ENCODE results near the gene GRM5. TPM values are rescaled to one million over a fixed set of nuclear protein-coding genes. Genes with fewer than 3 reads are reported as not detected.
A peak's percentile ranks its signal among the peaks of the same experiment; 100 is the strongest.
"Not testable (repeated sequence)": the region's sequence is repeated elsewhere in the genome, so short reads cannot be mapped to it uniquely, and the experiment has no call there.

The GRM5 gene
- total RNA-seq, 1 experiment from 2014 or later: not detected

GRCh38 chr11:88851547-88851946 lies 214.2 kb downstream of the GRM5 start:
- POLR2A ChIA-PET (ENCODE audit: unreplicated experiment): not testable (repeated sequence)

GRCh38 chr11:88849773-88850172 lies 216.0 kb downstream of the GRM5 start:
- H3K4me3 ChIP-seq (ENCODE audit: low read length); H3F3A ChIP-seq (ENCODE audit: low read length, unreplicated experiment); H3K9me3 ChIP-seq (ENCODE audit: low read length); ATAC-seq; H3K27me3 ChIP-seq (ENCODE audit: low read length); H4K20me1 ChIP-seq (ENCODE audit: low read length); DNase-seq; BruUV-seq (replicated peaks); H3K36me3 ChIP-seq (ENCODE audit: low read depth, low read length); H3K79me2 ChIP-seq (ENCODE audit: low read length); H3K9me2 ChIP-seq (replicated peaks; ENCODE audit: low read length); CTCF ChIA-PET: not testable (repeated sequence)
- H3K27ac ChIP-seq (ENCODE audit: low read length): peak overlapping the region; percentile 83
- peak overlapping the region; percentile 48; the same call in 1 of the 2 replicates for H3K9ac ChIP-seq (ENCODE audit: low read length)
- peak overlapping the region; percentile 11; the same call in 1 of the 2 replicates for H2AFZ ChIP-seq (ENCODE audit: low read length)
- 0 out of 2 replicates have a peak overlapping the region, but pooled peaks have one; percentile 5 for H3K4me2 ChIP-seq (ENCODE audit: low read length)
- intact Hi-C loops (cut with micrococcal nuclease): loop anchor here (1.0 kb wide), 1 partner anchor 294 kb away; no protein-coding TSS in a partner anchor
- H3K4me1 ChIP-seq (ENCODE audit: insufficient read depth, low read length): peaks cover 25% of the 10 kb centered on the region
- POLR2A ChIA-PET (ENCODE audit: unreplicated experiment): interaction anchor here (0.6 to 0.8 kb wide), 3 partner anchors 76 to 295 kb away, joined by 3 to 5 read pairs (median 4); no protein-coding TSS in a partner anchor

More at GRCh38 chr11:88851547-88851946, 214.2 kb downstream of the GRM5 start:
- H3K9me2 ChIP-seq (replicated peaks; ENCODE audit: low read length); H3F3A ChIP-seq (ENCODE audit: low read length, unreplicated experiment); CTCF ChIA-PET; ATAC-seq; H4K20me1 ChIP-seq (ENCODE audit: low read length); H3K79me2 ChIP-seq (ENCODE audit: low read length); H3K27me3 ChIP-seq (ENCODE audit: low read length); DNase-seq; BruUV-seq (replicated peaks); H2AFZ ChIP-seq (ENCODE audit: low read length); H3K9ac ChIP-seq (ENCODE audit: low read length); H3K27ac ChIP-seq (ENCODE audit: low read length); H3K4me3 ChIP-seq (ENCODE audit: low read length); H3K9me3 ChIP-seq (ENCODE audit: low read length); H3K4me2 ChIP-seq (ENCODE audit: low read length); intact Hi-C loops (cut with micrococcal nuclease); H3K36me3 ChIP-seq (ENCODE audit: low read depth, low read length): not testable (repeated sequence)
- H3K4me1 ChIP-seq (ENCODE audit: insufficient read depth, low read length): peaks cover 25% of the 10 kb centered on the region

DNA sequence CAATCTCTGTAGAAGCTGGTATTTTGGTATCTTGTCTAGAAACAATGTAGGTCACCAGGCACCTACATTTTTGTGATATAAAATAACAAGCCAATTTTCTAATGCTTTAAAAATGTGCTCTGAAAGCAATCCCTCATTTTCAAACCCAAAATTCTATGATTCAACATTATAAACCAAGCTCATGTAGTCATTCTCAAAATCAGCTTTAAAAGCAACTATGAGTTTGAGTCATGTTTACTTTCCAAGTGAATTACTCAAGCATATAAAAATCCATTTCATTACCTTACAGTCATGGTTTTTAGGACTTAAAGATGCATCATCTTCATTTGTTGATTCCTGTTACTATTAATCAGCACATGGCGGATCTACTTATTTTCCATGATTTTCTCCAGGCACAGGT lies 216.4 kb downstream of the GRM5 start:
- peaks cover 6% of the 10 kb centered on the region for H3F3A ChIP-seq (ENCODE audit: low read length, unreplicated experiment)
- no peak for TF ChIP-seq EZH2 (IDR thresholded peaks at IDR 0.05; ENCODE audit: low read length, unreplicated experiment)
- TF ChIP-seq, protein P1, sequence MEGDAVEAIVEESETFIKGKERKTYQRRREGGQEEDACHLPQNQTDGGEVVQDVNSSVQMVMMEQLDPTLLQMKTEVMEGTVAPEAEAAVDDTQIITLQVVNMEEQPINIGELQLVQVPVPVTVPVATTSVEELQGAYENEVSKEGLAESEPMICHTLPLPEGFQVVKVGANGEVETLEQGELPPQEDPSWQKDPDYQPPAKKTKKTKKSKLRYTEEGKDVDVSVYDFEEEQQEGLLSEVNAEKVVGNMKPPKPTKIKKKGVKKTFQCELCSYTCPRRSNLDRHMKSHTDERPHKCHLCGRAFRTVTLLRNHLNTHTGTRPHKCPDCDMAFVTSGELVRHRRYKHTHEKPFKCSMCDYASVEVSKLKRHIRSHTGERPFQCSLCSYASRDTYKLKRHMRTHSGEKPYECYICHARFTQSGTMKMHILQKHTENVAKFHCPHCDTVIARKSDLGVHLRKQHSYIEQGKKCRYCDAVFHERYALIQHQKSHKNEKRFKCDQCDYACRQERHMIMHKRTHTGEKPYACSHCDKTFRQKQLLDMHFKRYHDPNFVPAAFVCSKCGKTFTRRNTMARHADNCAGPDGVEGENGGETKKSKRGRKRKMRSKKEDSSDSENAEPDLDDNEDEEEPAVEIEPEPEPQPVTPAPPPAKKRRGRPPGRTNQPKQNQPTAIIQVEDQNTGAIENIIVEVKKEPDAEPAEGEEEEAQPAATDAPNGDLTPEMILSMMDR (conservative IDR thresholded peaks at IDR 0.05; ENCODE audit: low read depth, low read length): no peak
- H3K9ac ChIP-seq (ENCODE audit: low read length): no peak overlapping the region
- H3K4me2 ChIP-seq (ENCODE audit: low read length): 0 out of 2 replicates have a peak overlapping the region, but pooled peaks have one; percentile 5
- H3K4me1 ChIP-seq (ENCODE audit: insufficient read depth, low read length): peaks cover 25% of the 10 kb centered on the region
- DNase-seq (peak; percentile 97), ATAC-seq (peak; percentile 89)
- H3K27me3 ChIP-seq (ENCODE audit: low read length): no peaks in the 10 kb centered on the region
- ChIA-PET POLR2A (ENCODE audit: unreplicated experiment) (interaction anchor here (0.6 to 0.8 kb wide), 4 partner anchors 75 to 585 kb away, joined by 3 to 5 read pairs (median 4); no protein-coding TSS in a partner anchor), CTCF (no interaction called here)
- H3K4me3 ChIP-seq (ENCODE audit: low read length): no peak overlapping the region
- H3K79me2 ChIP-seq (ENCODE audit: low read length): no peaks in the 10 kb centered on the region
- H3K9me2 ChIP-seq (replicated peaks; ENCODE audit: low read length): no peaks in the 10 kb centered on the region
- intact Hi-C loops (cut with micrococcal nuclease): loop anchor here (1.0 kb wide), 1 partner anchor 294 kb away; no protein-coding TSS in a partner anchor
- H3K36me3 ChIP-seq (ENCODE audit: low read depth, low read length): no peaks in the 10 kb centered on the region
- H3K9me3 ChIP-seq (ENCODE audit: low read length): no peaks in the 10 kb centered on the region
- 0 out of 2 replicates have a peak overlapping the region, but pooled peaks have one; percentile 11 for H2AFZ ChIP-seq (ENCODE audit: low read length)
- BruUV-seq (replicated peaks): no TSS peak
- H4K20me1 ChIP-seq (ENCODE audit: low read length): no peaks in the 10 kb centered on the region
- peak overlapping the region; percentile 83 for H3K27ac ChIP-seq (ENCODE audit: low read length)

- H3K9me2 ChIP-seq (replicated peaks; ENCODE audit: low read length); H3K79me2 ChIP-seq (ENCODE audit: low read length); H3F3A ChIP-seq (ENCODE audit: low read length, unreplicated experiment); H3K36me3 ChIP-seq (ENCODE audit: low read depth, low read length); intact Hi-C loops (cut with micrococcal nuclease); H3K9ac ChIP-seq (ENCODE audit: low read length); H3K27me3 ChIP-seq (ENCODE audit: low read length); ATAC-seq; H4K20me1 ChIP-seq (ENCODE audit: low read length); H3K27ac ChIP-seq (ENCODE audit: low read length); H3K4me3 ChIP-seq (ENCODE audit: low read length); CTCF ChIA-PET; H3K9me3 ChIP-seq (ENCODE audit: low read length); H2AFZ ChIP-seq (ENCODE audit: low read length); BruUV-seq (replicated peaks); DNase-seq; H3K4me2 ChIP-seq (ENCODE audit: low read length): not testable (repeated sequence)
- POLR2A ChIA-PET (ENCODE audit: unreplicated experiment): interaction anchor here (0.7 kb wide), 1 partner anchor 213 kb away, joined by 6 read pairs; no protein-coding TSS in a partner anchor
- H3K4me1 ChIP-seq (ENCODE audit: insufficient read depth, low read length): peaks cover 20% of the 10 kb centered on the region
Observed at GRCh38 chr11:88846266-88846665, 219.5 kb downstream of the GRM5 start.

GRCh38 chr11:88844941-88845340 lies 220.8 kb downstream of the GRM5 start:
- intact Hi-C loops (cut with micrococcal nuclease); H3K9me2 ChIP-seq (replicated peaks; ENCODE audit: low read length); POLR2A ChIA-PET (ENCODE audit: unreplicated experiment): not testable (repeated sequence)

More at GRCh38 chr11:88844941-88845340, 220.8 kb downstream of the GRM5 start:
- H3F3A ChIP-seq (ENCODE audit: low read length, unreplicated experiment); H2AFZ ChIP-seq (ENCODE audit: low read length); H3K27ac ChIP-seq (ENCODE audit: low read length); DNase-seq; H3K9me3 ChIP-seq (ENCODE audit: low read length); BruUV-seq (replicated peaks); H3K4me2 ChIP-seq (ENCODE audit: low read length); H3K27me3 ChIP-seq (ENCODE audit: low read length); H3K79me2 ChIP-seq (ENCODE audit: low read length); H3K9ac ChIP-seq (ENCODE audit: low read length); H4K20me1 ChIP-seq (ENCODE audit: low read length); CTCF ChIA-PET; ATAC-seq; H3K4me3 ChIP-seq (ENCODE audit: low read length); H3K36me3 ChIP-seq (ENCODE audit: low read depth, low read length): not testable (repeated sequence)
- peaks cover 16% of the 10 kb centered on the region for H3K4me1 ChIP-seq (ENCODE audit: insufficient read depth, low read length)

Data from PC-3 (cell line).